GM23248 (cell line): ENCODE measurements around the gene NKIRAS1.

Experiments
- EZH2 ChIP-seq: fragments of 200-600 bp; sonication (generic); IDR thresholded peaks from 2 replicates; pipeline ENCODE4 v1.6.1; 2018; ENCODE audit warnings: antibody characterized with exemption, mild to moderate bottlenecking; ENCODE audit not compliant: insufficient read depth, poor library complexity, severe bottlenecking
- EZH2phosphoT487 ChIP-seq: fragments of 200-600 bp; sonication (generic); IDR thresholded peaks from 2 replicates; pipeline ENCODE4 v1.6.1; 2018; ENCODE audit warnings: antibody characterized with exemption, moderate library complexity, mild to moderate bottlenecking, low read depth; ENCODE audit not compliant: insufficient read depth

- no peak for TF ChIP-seq EZH2
- TF ChIP-seq EZH2phosphoT487: no peak
Measured at GRCh38 chr3:23948761-23949160, 32.0 kb upstream of the NKIRAS1 start.
